DND-41 (cell line): ENCODE data around the gene LYRM7.

ENCODE experiments used
- ATAC-seq: fragments of 200-7000 bp; cut with Tn5 transposase; 3 replicates; pipeline ENCODE4 v1.9.1; 2021; ENCODE audit warnings: low read depth; ENCODE audit not compliant: insufficient read depth
- DNase-seq: peaks from one replicate; pipeline ENCODE4 v3.0.0-alpha.2; 2020
- H2AFZ ChIP-seq: 2 replicates; pipeline ENCODE4 v1.6.0; 2012; ENCODE audit warnings: low read depth, low read length
- H3K27ac ChIP-seq: 2 replicates; pipeline ENCODE4 v1.5.1; 2012; ENCODE audit warnings: low read length, inconsistent platforms
- H3K27me3 ChIP-seq: fragments of 200-600 bp; sonication (generic); 2 replicates; pipeline ENCODE4 v1.6.0; 2012; ENCODE audit warnings: low read length, mild to moderate bottlenecking, inconsistent platforms; ENCODE audit not compliant: insufficient read depth, poor library complexity
- H3K36me3 ChIP-seq: 2 replicates; pipeline ENCODE4 v1.5.1; 2012; ENCODE audit warnings: low read length, inconsistent platforms; ENCODE audit not compliant: insufficient read depth
- H3K4me1 ChIP-seq: 2 replicates; pipeline ENCODE4 v1.5.1; 2012; ENCODE audit warnings: mild to moderate bottlenecking, low read length; ENCODE audit not compliant: insufficient read depth
- H3K4me2 ChIP-seq: 2 replicates; pipeline ENCODE4 v1.6.0; 2012; ENCODE audit warnings: mild to moderate bottlenecking, moderate library complexity, low read length, inconsistent platforms; ENCODE audit not compliant: insufficient read depth
- H3K4me3 ChIP-seq, 2 experiments: fragments of 200-600 bp in 1 of 2; shearing (Covaris generic) in 1 of 2; 2 replicates each; pipeline ENCODE4 v1.5.1; 2012 to 2016; ENCODE audit warnings: inconsistent platforms in 2 of 2, low read length in 2 of 2, mild to moderate bottlenecking in 2 of 2, low read depth in 1 of 2, moderate library complexity in 1 of 2
- H3K79me2 ChIP-seq: 2 replicates; pipeline ENCODE4 v1.6.0; 2012; ENCODE audit warnings: low read length, inconsistent platforms; ENCODE audit not compliant: insufficient read depth
- H3K9ac ChIP-seq: 2 replicates; pipeline ENCODE4 v1.6.0; 2012; ENCODE audit warnings: low read depth, mild to moderate bottlenecking, inconsistent platforms, low read length, moderate library complexity
- H3K9me3 ChIP-seq: 2 replicates; pipeline ENCODE4 v1.5.1; 2012; ENCODE audit warnings: low read length, moderate library complexity, mild to moderate bottlenecking, inconsistent platforms; ENCODE audit not compliant: insufficient read depth, severe bottlenecking
- H4K20me1 ChIP-seq: 2 replicates; pipeline ENCODE4 v1.6.0; 2012; ENCODE audit warnings: low read length; ENCODE audit not compliant: insufficient read depth
- EZH2 ChIP-seq: IDR thresholded peaks from 3 replicates; pipeline ENCODE4 v1.6.1; 2012; ENCODE audit warnings: borderline replicate concordance, low read depth, mild to moderate bottlenecking, moderate library complexity, low read length, inconsistent platforms; ENCODE audit not compliant: severe bottlenecking
- TF ChIP-seq, protein P1 (sequence below): IDR thresholded peaks from 2 replicates; pipeline ENCODE4 v1.5.1; 2012; ENCODE audit warnings: borderline replicate concordance, low read length, moderate library complexity, mild to moderate bottlenecking; ENCODE audit not compliant: poor library complexity, severe bottlenecking; ENCODE audit errors: extremely low read depth

Gene LYRM7

DNA sequence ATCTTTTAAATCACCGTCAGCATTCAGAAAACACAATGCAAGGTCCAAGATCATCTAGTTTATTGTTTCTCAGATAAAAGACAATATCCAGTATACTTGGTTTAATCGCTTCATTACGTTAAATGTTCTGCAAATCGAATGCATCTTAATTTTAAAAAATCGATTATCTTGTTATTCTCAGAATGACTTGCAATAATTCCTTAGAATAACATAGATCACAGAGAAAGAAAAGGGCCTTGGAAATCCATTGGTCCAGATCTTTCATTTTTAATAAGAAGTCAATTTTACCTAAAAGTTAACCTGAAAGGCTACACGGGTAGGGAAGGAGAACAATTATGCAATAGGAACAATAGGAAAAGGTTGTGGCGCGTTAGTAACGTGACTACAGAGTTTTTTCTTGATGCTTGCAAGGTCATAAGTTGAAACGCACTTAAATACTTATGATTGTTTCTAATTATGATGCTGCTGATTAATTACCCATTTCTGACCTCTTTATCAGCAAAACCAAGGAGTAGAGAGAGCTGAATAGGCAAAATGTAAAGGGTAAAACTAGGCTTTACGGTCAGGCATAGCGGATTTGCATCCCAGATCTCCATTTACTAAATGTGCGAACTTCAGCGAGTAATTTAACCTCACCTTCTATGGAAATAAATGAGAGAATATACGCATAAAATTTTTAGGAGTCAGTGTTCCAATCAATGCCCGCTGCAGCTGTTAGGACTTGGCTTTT, 769 bp upstream of the LYRM7 start:
- Histone ChIP-seq H2AFZ (peak overlapping the region; percentile 73), H3K9me3 (no peaks in the 10 kb centered on the region), H3K27me3 (no peaks in the 10 kb centered on the region), H4K20me1 (no peaks in the 10 kb centered on the region), H3K4me3 (peak overlapping the region; percentile 42 to 83; a peak in 3 of 4 replicates), H3K4me1 (peaks cover 36% of the 10 kb centered on the region), H3K36me3 (no peaks in the 10 kb centered on the region; the same call in 1 of the 2 replicates), H3K9ac (peak overlapping the region; percentile 62), H3K27ac (peak overlapping the region; percentile 81), H3K79me2 (peaks cover 32% of the 10 kb centered on the region), H3K4me2 (peak overlapping the region; percentile 78)
- ATAC-seq (no peak), DNase-seq (no peak)
- TF ChIP-seq, protein P1, sequence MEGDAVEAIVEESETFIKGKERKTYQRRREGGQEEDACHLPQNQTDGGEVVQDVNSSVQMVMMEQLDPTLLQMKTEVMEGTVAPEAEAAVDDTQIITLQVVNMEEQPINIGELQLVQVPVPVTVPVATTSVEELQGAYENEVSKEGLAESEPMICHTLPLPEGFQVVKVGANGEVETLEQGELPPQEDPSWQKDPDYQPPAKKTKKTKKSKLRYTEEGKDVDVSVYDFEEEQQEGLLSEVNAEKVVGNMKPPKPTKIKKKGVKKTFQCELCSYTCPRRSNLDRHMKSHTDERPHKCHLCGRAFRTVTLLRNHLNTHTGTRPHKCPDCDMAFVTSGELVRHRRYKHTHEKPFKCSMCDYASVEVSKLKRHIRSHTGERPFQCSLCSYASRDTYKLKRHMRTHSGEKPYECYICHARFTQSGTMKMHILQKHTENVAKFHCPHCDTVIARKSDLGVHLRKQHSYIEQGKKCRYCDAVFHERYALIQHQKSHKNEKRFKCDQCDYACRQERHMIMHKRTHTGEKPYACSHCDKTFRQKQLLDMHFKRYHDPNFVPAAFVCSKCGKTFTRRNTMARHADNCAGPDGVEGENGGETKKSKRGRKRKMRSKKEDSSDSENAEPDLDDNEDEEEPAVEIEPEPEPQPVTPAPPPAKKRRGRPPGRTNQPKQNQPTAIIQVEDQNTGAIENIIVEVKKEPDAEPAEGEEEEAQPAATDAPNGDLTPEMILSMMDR: no peak
- TF ChIP-seq EZH2: no peak

DNA sequence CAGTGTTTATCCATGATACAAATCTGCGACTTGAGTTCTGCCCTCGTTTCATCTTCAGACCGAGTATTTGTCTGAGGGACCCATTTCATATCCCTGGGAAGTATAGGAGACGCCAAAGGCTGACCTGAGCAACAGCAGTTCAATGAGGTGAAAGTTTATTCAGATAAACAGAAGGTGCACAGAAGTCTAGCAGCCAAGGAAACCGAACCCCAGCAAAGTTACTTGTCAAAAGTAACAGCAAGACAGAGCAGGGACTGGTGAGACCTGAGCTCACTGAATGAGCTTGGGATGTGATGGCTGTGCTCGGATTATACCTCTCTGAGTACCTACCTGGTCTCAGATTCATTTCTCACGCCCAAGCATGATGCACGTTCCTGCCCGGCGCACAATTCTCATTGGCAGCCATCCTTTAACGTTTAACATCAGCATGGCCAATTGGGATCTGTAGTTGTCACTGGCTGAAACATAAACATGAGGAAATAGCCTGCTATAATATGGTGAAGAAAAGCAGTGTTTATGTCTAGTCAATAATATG, 599 bp downstream of the LYRM7 start:
- Histone ChIP-seq H2AFZ (peak overlapping the region; percentile 79), H3K27ac (peak overlapping the region; percentile 80), H3K27me3 (no peaks in the 10 kb centered on the region), H3K9ac (peak overlapping the region; percentile 67), H3K36me3 (no peaks in the 10 kb centered on the region), H3K4me2 (peak overlapping the region; percentile 90), H3K9me3 (no peaks in the 10 kb centered on the region), H4K20me1 (no peaks in the 10 kb centered on the region), H3K4me3 (peak overlapping the region; percentile 71 to 83; a peak in 3 of 4 replicates), H3K4me1 (peaks cover 26% of the 10 kb centered on the region), H3K79me2 (peaks cover 37% of the 10 kb centered on the region)
- TF ChIP-seq, protein P1: no peak
- no peak for TF ChIP-seq EZH2
- DNase-seq: no peak
- no peak for ATAC-seq

DNA sequence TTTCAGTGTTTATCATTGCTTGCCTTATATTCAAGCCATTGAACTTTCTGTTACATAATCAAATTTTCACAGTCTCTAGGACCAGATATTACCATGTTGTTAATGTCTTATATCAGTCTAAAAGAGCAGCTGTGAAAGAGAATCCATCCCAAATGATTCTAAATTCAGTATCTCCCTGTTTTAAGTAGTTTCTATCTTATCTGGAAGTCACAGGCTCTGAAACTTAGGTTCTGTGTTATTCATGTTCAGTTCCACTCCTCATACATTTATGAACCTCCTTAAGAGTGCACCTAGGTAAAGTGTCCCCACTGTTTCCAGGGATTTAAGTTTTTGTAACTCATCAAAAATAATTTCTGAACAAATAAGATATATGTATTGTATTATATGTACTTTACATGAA, 9.7 kb downstream of the LYRM7 start:
- Histone ChIP-seq H3K79me2 (peaks cover 27% of the 10 kb centered on the region; the same call in 1 of the 2 replicates), H3K4me1 (no peaks in the 10 kb centered on the region), H2AFZ (no peak overlapping the region), H3K36me3 (peaks cover 2% of the 10 kb centered on the region; the same call in 1 of the 2 replicates), H3K9me3 (no peaks in the 10 kb centered on the region), H3K4me3 (no peak overlapping the region), H4K20me1 (no peaks in the 10 kb centered on the region), H3K27me3 (no peaks in the 10 kb centered on the region), H3K9ac (no peak overlapping the region), H3K4me2 (no peak overlapping the region), H3K27ac (no peak overlapping the region)
- DNase-seq: no peak
- no peak for ATAC-seq
- TF ChIP-seq, protein P1: no peak
- no peak for TF ChIP-seq EZH2
